Left renal cortex interstitium (tissue), 4 donors: ENCODE measurements around the gene CDH8. TPM values are rescaled to one million over a fixed set of nuclear protein-coding genes. Genes with fewer than 3 reads are reported as not detected.

ENCODE experiments used
- DNase-seq, 4 donors: peaks; one replicate each; pipeline ENCODE4 v3.0.0-alpha.2; 2013; ENCODE audit warnings: low read depth in 4 of 4, low spot score in 2 of 4, missing footprints in 1 of 4
- polyA plus RNA-seq, 4 donors: library from polyadenylated mRNA; unstranded; fragments of 120-200 nt; gene quantifications; one replicate each; pipeline ENCODE4 v1.2.1, GENCODE V29; 2013; ENCODE audit not compliant: insufficient read length in 4 of 4

CDH8 gene
- polyA plus RNA-seq, 4 donors = 3.5 to 5.8 (median 4.1) TPM

GRCh38 chr16:62033065-62033464, 3.2 kb downstream of the CDH8 start:
- no peak for DNase-seq

- no peak for DNase-seq
These were observed 6.3 kb downstream of the CDH8 start for GRCh38 chr16:62029947-62030346.

- no peak for DNase-seq
These were observed 13.6 kb downstream of the CDH8 start for GRCh38 chr16:62022688-62023087.

GRCh38 chr16:62021161-62021581, 15.1 kb downstream of the CDH8 start:
- DNase-seq = no peak

GRCh38 chr16:62020681-62021080, 15.6 kb downstream of the CDH8 start:
- no peak for DNase-seq

GRCh38 chr16:62019851-62020250, 16.4 kb downstream of the CDH8 start:
- DNase-seq = no peak

- DNase-seq = no peak
These were observed 17.8 kb downstream of the CDH8 start for GRCh38 chr16:62018301-62019060.

- no peak for DNase-seq
These were observed 21.8 kb downstream of the CDH8 start for GRCh38 chr16:62014319-62014923.

- no peak for DNase-seq
These were observed 26.1 kb downstream of the CDH8 start for GRCh38 chr16:62010186-62010585.

- DNase-seq = no peak
These were observed 37.8 kb downstream of the CDH8 start for GRCh38 chr16:61998460-61998859.

- peak in 1 of 4 donors; percentile 2 for DNase-seq
These were observed 43.1 kb downstream of the CDH8 start for GRCh38 chr16:61993108-61993507.

- DNase-seq = no peak
These were observed 48.7 kb downstream of the CDH8 start for GRCh38 chr16:61987474-61988012.

- DNase-seq = no peak
These were observed 67.2 kb downstream of the CDH8 start for GRCh38 chr16:61969077-61969382.

- DNase-seq = no peak
These were observed 67.8 kb downstream of the CDH8 start for GRCh38 chr16:61968242-61969076.

- no peak for DNase-seq
These were observed 79.0 kb downstream of the CDH8 start for GRCh38 chr16:61957075-61957855.

GRCh38 chr16:61952841-61953240, 83.4 kb downstream of the CDH8 start:
- DNase-seq = no peak

GRCh38 chr16:61948414-61948813, 87.8 kb downstream of the CDH8 start:
- no peak for DNase-seq

GRCh38 chr16:61946019-61946418, 90.2 kb downstream of the CDH8 start:
- DNase-seq = no peak

- DNase-seq = no peak
These were observed 90.7 kb downstream of the CDH8 start for GRCh38 chr16:61945511-61945910.

- no peak for DNase-seq
These were observed 92.2 kb downstream of the CDH8 start for GRCh38 chr16:61944004-61944403.

- no peak for DNase-seq
These were observed 95.6 kb downstream of the CDH8 start for GRCh38 chr16:61940611-61941010.
